Transverse colon (tissue), 4 donors: Measurements from ENCODE around the gene MTHFR. TPM values are rescaled to one million over a fixed set of nuclear protein-coding genes. Genes with fewer than 3 reads are reported as not detected.
"Not testable (repeated sequence)": the region's sequence is repeated elsewhere in the genome, so short reads cannot be mapped to it uniquely, and the experiment has no call there.

Source experiments
- DNase-seq: peaks from one replicate; pipeline ENCODE4 v3.0.0-alpha.2; 2019
- H3K27ac ChIP-seq, 4 donors: fragments of 200-600 bp; sonication (generic); 2 replicates each; pipeline ENCODE4 v1.5.1; 2016 to 2018; ENCODE audit warnings: inconsistent platforms in 4 of 4
- H3K27me3 ChIP-seq: fragments of 200-600 bp; sonication (generic); 2 replicates; pipeline ENCODE4 v1.5.1; 2017; ENCODE audit warnings: inconsistent platforms
- H3K36me3 ChIP-seq, 4 donors: fragments of 200-600 bp; sonication (generic); 2 replicates each; pipeline ENCODE4 v1.5.1; 2017 to 2019; ENCODE audit warnings: inconsistent platforms in 4 of 4
- H3K4me1 ChIP-seq, 4 donors: fragments of 200-600 bp; sonication (generic); 2 replicates each; pipeline ENCODE4 v1.5.1; 2017 to 2020; ENCODE audit warnings: inconsistent platforms in 4 of 4
- H3K4me3 ChIP-seq, 4 donors: fragments of 200-600 bp; sonication (generic); 1 replicate in 1 of 4; 2 replicates in 3 of 4; pipeline versions ENCODE4 v1.5.1 to v1.6.1; 2017 to 2019; ENCODE audit warnings: inconsistent platforms in 4 of 4
- H3K9me3 ChIP-seq, 2 donors: fragments of 200-600 bp; sonication (generic); 2 replicates each; pipeline ENCODE4 v1.5.1; 2017 to 2019; ENCODE audit warnings: inconsistent platforms in 2 of 2
- EP300 ChIP-seq: sonication (generic); formaldehyde crosslinking; IDR thresholded peaks from one replicate; pipeline ENCODE4 v1.6.1; 2017; ENCODE audit warnings: antibody characterized with exemption, low read depth
- POLR2A ChIP-seq: fragments of 450-650 bp; IDR thresholded peaks from one replicate; pipeline ENCODE4 v1.6.1; 2016; ENCODE audit warnings: antibody characterized with exemption, mild to moderate bottlenecking, moderate library complexity
- POLR2AphosphoS5 ChIP-seq, 3 donors: sonication (generic); formaldehyde crosslinking; IDR thresholded peaks; one replicate each; pipeline ENCODE4 v1.6.1; 2016; ENCODE audit warnings: antibody characterized with exemption in 3 of 3
- WGBS, 2 donors: methylation state at CpG; one replicate each; pipeline ENCODE4 v1.1.5; 2018; ENCODE audit warnings: low coverage in 1 of 2; 5-methylcytosine and 5-hydroxymethylcytosine counted together
- in situ Hi-C, 4 donors: fragments of 200-750 bp; cut with MboI; loops; one replicate each; pipeline versions ENCODE4 v1.15.0 to v1.15.1; 2017; ENCODE audit warnings: low sequenced_read_pairs in 3 of 4, low pct_ligation_motif_present in 1 of 4, low pct_unique_long_range_greater_than_20kb in 1 of 4
- intact Hi-C: fragments of 100-400 bp; cut with DNase I; formaldehyde crosslinking; loops from one replicate; pipeline ENCODE4 v1.15.1; 2023; ENCODE audit warnings: low total_unique reads
- total RNA-seq, 4 donors: library from RNA; depleted of rRNA; stranded (reverse); fragments of >200 nt; gene quantifications; one replicate each; pipeline ENCODE4 v1.1.0, GENCODE V29; 2016
- TF ChIP-seq, protein P1 (sequence below), 5 experiments: fragments of 200-600 bp in 3 of 5; fragments of 450-650 bp in 2 of 5; sonication (generic) in 3 of 5; IDR thresholded peaks; 1 replicate in 2 of 5; 2 replicates in 3 of 5; pipeline ENCODE4 v1.5.1; 2016 to 2017; ENCODE audit warnings: antibody characterized with exemption in 5 of 5, inconsistent platforms in 3 of 5, mild to moderate bottlenecking in 2 of 5, moderate library complexity in 1 of 5

MTHFR gene
- total RNA-seq, 4 donors from 2014 or later: 42.8 to 141 (median 48.3) TPM

DNA sequence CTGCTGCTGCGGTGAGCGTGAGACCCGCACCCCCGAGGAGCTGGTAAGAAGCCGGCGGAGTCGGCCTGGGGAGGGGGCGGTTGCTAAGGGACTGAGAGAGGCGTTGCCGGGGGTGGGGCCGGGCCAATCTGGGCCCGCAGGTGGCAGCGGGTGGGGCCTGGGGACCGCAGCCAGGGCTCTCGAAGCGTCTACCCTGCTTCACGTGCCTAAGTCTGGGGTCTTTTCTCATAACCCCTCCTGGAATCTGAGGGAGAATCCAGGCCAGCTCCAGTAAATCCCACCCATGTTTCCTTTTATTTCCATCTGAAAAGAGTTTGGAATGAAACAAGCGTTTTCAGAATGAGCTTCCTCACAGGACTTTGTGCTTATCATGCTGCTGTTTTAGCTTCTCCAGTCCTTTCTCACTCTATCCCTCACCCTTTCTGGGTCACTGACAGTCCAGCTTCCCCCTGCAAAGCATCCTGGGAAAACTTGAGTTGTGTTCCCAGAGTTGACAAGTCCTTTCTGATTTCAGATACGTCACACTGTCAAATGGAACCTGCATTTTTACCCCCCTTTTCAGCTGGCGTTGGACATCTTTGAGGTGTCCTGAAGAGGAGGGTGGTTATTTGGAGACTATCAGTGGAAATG is 658 bp upstream of the MTHFR start:
- Histone ChIP-seq H3K36me3 (peaks cover 0 to 7% (median 0%) of the 10 kb centered on the region in 4 donors), H3K4me1 (peaks cover 23 to 58% (median 39%) of the 10 kb centered on the region in 4 donors), H3K27ac (peak overlapping the region; percentile 94 to 98 (median 96)), H3K4me3 (peak overlapping the region; percentile 50 to 75 (median 71)), H3K9me3 (no peaks in the 10 kb centered on the region), H3K27me3 (no peaks in the 10 kb centered on the region)
- intact Hi-C loops (loop anchor here (10.0 kb wide), 1 partner anchor 72 kb away; the partner anchor contains the start of gene AGTRAP), in situ Hi-C loops (no loop called here)
- no peak for DNase-seq
- TF ChIP-seq EP300 (no peak), POLR2AphosphoS5 (IDR thresholded peaks at IDR 0.05) (peak in 1 of 3 donors; percentile 7), POLR2A (no peak)
- TF ChIP-seq, protein P1, sequence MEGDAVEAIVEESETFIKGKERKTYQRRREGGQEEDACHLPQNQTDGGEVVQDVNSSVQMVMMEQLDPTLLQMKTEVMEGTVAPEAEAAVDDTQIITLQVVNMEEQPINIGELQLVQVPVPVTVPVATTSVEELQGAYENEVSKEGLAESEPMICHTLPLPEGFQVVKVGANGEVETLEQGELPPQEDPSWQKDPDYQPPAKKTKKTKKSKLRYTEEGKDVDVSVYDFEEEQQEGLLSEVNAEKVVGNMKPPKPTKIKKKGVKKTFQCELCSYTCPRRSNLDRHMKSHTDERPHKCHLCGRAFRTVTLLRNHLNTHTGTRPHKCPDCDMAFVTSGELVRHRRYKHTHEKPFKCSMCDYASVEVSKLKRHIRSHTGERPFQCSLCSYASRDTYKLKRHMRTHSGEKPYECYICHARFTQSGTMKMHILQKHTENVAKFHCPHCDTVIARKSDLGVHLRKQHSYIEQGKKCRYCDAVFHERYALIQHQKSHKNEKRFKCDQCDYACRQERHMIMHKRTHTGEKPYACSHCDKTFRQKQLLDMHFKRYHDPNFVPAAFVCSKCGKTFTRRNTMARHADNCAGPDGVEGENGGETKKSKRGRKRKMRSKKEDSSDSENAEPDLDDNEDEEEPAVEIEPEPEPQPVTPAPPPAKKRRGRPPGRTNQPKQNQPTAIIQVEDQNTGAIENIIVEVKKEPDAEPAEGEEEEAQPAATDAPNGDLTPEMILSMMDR (IDR thresholded peaks at IDR 0.05): no peak
- 0% methylated on average over 5 to 19 of the region's 20 CpGs for WGBS, 2 donors

DNA sequence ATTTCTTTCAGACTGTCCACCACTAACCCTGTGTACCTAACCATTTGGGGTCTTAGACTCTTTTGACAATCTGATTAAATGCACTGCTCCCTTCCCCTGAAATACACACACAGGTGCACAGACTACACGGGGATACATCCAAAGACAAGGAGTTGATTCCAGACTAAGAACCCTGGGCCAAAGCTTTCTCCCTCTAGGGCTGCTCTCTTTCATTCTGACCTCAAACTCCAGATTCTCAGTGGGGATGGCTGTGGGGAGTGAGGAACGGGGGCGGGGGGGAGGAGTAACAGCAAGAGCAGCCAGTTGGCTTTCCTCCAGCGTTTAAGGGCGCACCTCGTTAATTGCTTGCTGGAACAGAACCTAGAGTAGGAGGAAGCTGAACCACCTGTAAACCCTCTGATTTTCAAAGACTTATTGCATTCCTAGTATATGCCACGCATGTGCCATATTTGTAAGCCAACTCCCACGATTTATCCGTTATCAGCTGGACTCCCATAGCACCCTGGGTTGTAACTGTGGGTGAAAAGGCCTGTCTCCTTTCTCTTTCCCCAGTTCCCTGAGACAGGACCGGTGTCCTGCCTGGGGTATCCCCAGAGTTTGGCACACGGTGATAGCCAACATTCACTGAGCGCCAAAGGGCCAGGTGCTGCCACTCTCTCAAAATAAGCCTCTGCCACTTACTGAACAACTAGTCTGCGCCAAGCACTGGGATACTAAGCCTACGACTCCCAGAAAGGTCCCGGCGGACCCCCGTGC is 920 bp downstream of the MTHFR start:
- Histone ChIP-seq H3K27ac (peak overlapping the region; percentile 94 to 98 (median 96)), H3K4me1 (peaks cover 23 to 58% (median 39%) of the 10 kb centered on the region in 4 donors), H3K36me3 (peaks cover 0 to 8% (median 0%) of the 10 kb centered on the region in 4 donors), H3K9me3 (no peaks in the 10 kb centered on the region), H3K27me3 (no peaks in the 10 kb centered on the region), H3K4me3 (peak overlapping the region; percentile 67 to 80 (median 75))
- in situ Hi-C loops: no loop called here
- intact Hi-C loops: loop anchor here (10.0 kb wide), 1 partner anchor 70 kb away; the partner anchor contains the start of gene AGTRAP
- peak; percentile 65 for DNase-seq
- WGBS, 2 donors: 3% methylated on average over 16 of the region's 17 CpGs; no CpG with 5 or more reads in 1 of the 2 donors
- TF ChIP-seq POLR2AphosphoS5 (IDR thresholded peaks at IDR 0.05): no peak

- DNase-seq, H3K27me3 ChIP-seq, in situ Hi-C loops, H3K9me3 ChIP-seq, H3K36me3 ChIP-seq: not testable (repeated sequence)
- 65% methylated on average over 9 of the region's 9 CpGs; no CpG with 5 or more reads in 1 of the 2 donors for WGBS, 2 donors
- Histone ChIP-seq H3K4me3 (peak overlapping the region in 2 of 4 donors; percentile 33 to 67), H3K27ac (peak overlapping the region; percentile 94 to 98 (median 96)), H3K4me1 (peaks cover 23 to 58% (median 39%) of the 10 kb centered on the region in 4 donors)
- intact Hi-C loops: loop anchor here (10.0 kb wide), 1 partner anchor 69 kb away; the partner anchor contains the start of gene AGTRAP
Measured at GRCh38 chr1:11803924-11804665, 1.7 kb downstream of the MTHFR start.

DNA sequence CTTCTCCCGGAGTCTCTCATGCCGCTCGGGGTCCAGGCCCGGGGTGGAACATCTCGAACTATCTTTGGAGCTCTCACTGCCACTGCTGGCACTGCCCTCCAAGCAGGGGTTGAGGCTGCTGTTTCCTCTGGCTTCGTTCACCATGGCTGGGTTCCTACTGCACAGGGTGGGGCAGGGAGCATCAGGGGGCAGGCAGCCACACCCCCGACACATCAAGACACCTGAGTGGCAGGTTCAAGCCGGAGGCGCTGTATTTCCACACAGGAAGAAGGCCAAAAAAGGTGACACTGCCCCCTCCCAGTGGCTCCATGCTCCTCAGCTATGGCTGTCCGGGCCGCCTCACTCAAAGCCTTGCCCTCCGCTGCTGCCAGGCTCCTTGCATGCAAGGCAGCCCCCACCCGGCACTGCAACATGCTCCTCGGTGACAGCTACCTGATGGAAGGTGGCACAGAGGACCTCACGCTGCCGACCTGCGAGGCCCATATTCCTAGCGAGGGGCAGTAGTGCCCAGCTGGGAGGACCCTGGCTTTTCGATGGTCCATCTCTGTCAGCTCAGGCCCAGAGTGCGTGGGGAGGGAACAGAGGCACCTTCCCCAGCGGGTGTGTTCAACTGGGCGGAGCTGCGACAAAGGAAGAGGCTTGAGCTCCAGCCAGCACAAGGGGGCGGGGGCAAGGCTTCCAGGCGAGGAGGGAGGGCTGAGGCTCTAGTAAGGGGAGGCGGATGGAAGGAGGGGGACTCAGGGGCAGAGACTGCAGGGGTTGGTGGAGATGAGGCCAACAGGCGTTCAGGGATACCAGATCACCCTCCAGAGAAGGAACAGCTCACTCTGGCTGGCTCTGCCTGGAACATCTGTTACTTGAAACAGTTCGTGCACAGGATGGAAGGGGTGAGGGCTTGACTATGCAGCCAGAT is 2.5 kb downstream of the MTHFR start:
- TF ChIP-seq, protein P1 (IDR thresholded peaks at IDR 0.05): no peak
- peak in 2 of 3 donors; percentile 76 to 84 for TF ChIP-seq POLR2AphosphoS5 (IDR thresholded peaks at IDR 0.05)
- peak; percentile 21 for TF ChIP-seq POLR2A
- Histone ChIP-seq H3K4me1 (peaks cover 23 to 50% (median 39%) of the 10 kb centered on the region in 4 donors), H3K4me3 (peak overlapping the region; percentile 32 to 59 (median 43)), H3K27ac (peak overlapping the region; percentile 94 to 98 (median 96)), H3K9me3 (no peaks in the 10 kb centered on the region), H3K36me3 (peaks cover 0 to 8% (median 0%) of the 10 kb centered on the region in 4 donors), H3K27me3 (no peaks in the 10 kb centered on the region)
- intact Hi-C loops (loop anchor here (10.0 kb wide), 1 partner anchor 68 kb away; the partner anchor contains the start of gene AGTRAP), in situ Hi-C loops (no loop called here)
- DNase-seq: peak; percentile 92
- WGBS, 2 donors: 0 to 15% methylated on average over 1 to 28 of the region's 28 CpGs
